Panc1 (cell line): ENCODE measurements around the gene LRRC74A. TPM values are rescaled to one million over a fixed set of nuclear protein-coding genes. Genes with fewer than 3 reads are reported as not detected.

Experiments used
- ATAC-seq: fragments of 200-7000 bp; cut with Tn5 transposase; 2 replicates; pipeline ENCODE4 v1.9.1; 2020; ENCODE audit warnings: mild to moderate bottlenecking, moderate library complexity
- BruUV-seq: library from RNA; stranded (reverse); fragments of 400-500 nt; replicated peaks from 2 replicates; lab custom pipeline; 2021; lab: Mats Ljungman, UMichigan
- CTCF ChIA-PET: fragments of 300-600 bp; sonication (Branson Sonifier 250); formaldehyde crosslinking; loops from one replicate; lab custom pipeline; 2022; ENCODE audit warnings: antibody characterized with exemption; lab: Charles Lee
- POLR2A ChIA-PET: fragments of 300-600 bp; sonication (Branson Sonifier 250); formaldehyde crosslinking; loops from one replicate; lab custom pipeline; 2022; ENCODE audit warnings: antibody characterized with exemption; lab: Charles Lee
- DNase-seq: peaks from one replicate; pipeline ENCODE4 v3.0.0-alpha.2; 2010; ENCODE audit warnings: low read depth, low spot score
- H3K27ac ChIP-seq: 2 replicates; pipeline ENCODE4 v1.5.1; 2011; ENCODE audit warnings: mild to moderate bottlenecking, low read length, inconsistent platforms
- H3K27me3 ChIP-seq: fragments of 200-500 bp; sonication (Bioruptor generic); 2 replicates; pipeline ENCODE4 v1.6.0; 2014; ENCODE audit warnings: low read length, inconsistent platforms; ENCODE audit not compliant: control insufficient read depth, insufficient read depth
- H3K36me3 ChIP-seq: fragments of 200-500 bp; sonication (Bioruptor generic); 2 replicates; pipeline ENCODE4 v1.5.1; 2014; ENCODE audit warnings: inconsistent platforms, mild to moderate bottlenecking, low read length, moderate library complexity; ENCODE audit not compliant: control insufficient read depth, insufficient read depth
- H3K4me1 ChIP-seq: 2 replicates; pipeline ENCODE4 v1.5.1; 2011; ENCODE audit warnings: inconsistent platforms, mild to moderate bottlenecking, low read length, moderate library complexity; ENCODE audit not compliant: control insufficient read depth, insufficient read depth
- H3K4me3 ChIP-seq, 2 experiments: 2 replicates each; pipeline ENCODE4 v1.5.1; 2011 to 2012; ENCODE audit warnings: low read depth in 2 of 2, low read length in 2 of 2, mild to moderate bottlenecking in 2 of 2, inconsistent platforms in 1 of 2, moderate library complexity in 1 of 2
- H3K9me3 ChIP-seq: fragments of 200-500 bp; sonication (Bioruptor generic); 2 replicates; pipeline ENCODE4 v1.5.1; 2014; ENCODE audit warnings: low read depth, mild to moderate bottlenecking, inconsistent platforms, low read length, moderate library complexity; ENCODE audit not compliant: control insufficient read depth, insufficient read depth
- CTCF ChIP-seq: fragments of 450-650 bp; IDR thresholded peaks from 2 replicates; pipeline ENCODE4 v1.5.1; 2017; ENCODE audit warnings: mild to moderate bottlenecking
- POLR2AphosphoS5 ChIP-seq: IDR thresholded peaks from 2 replicates; pipeline ENCODE4 v1.6.1; 2012; ENCODE audit warnings: mild to moderate bottlenecking, low read depth, low read length, moderate library complexity
- REST ChIP-seq, 2 experiments: IDR thresholded peaks; 2 replicates each; pipeline ENCODE4 v1.6.1; 2011 to 2012; ENCODE audit warnings: low read depth in 2 of 2, control low read depth in 1 of 2, low read length in 1 of 2, mild to moderate bottlenecking in 1 of 2, moderate library complexity in 1 of 2; ENCODE audit not compliant: insufficient read depth in 1 of 2
- SIN3A ChIP-seq: IDR thresholded peaks from 2 replicates; pipeline ENCODE4 v1.6.1; 2012; ENCODE audit warnings: low read depth, mild to moderate bottlenecking, low read length, moderate library complexity, borderline replicate concordance; ENCODE audit not compliant: insufficient read depth
- TCF7L2 ChIP-seq: IDR thresholded peaks from 2 replicates; pipeline ENCODE4 v1.6.1; 2011; ENCODE audit warnings: mild to moderate bottlenecking, low read depth, low read length, inconsistent platforms
- in situ Hi-C: cut with HindIII; loops from 2 replicates; pipeline ENCODE4 v1.10.0; 2016; ENCODE audit warnings: low sequenced_read_pairs, low pct_unique_long_range_greater_than_20kb
- intact Hi-C: fragments of 100-400 bp; cut with micrococcal nuclease; formaldehyde crosslinking; loops from one replicate; pipeline ENCODE4 v1.10.0; 2022; ENCODE audit not compliant: unreplicated experiment
- total RNA-seq: library from RNA; stranded (reverse); gene quantifications from one replicate; pipeline ENCODE4 v1.2.1, GENCODE V29; 2021; ENCODE audit not compliant: unreplicated experiment

Gene LRRC74A
- total RNA-seq, 1 experiment from 2014 or later, result not detected

GRCh38 chr14:76793956-76794355, 32.3 kb upstream of the LRRC74A start:
- DNase-seq (no peak), ATAC-seq (no peak)
- Histone ChIP-seq H3K4me1 (no peaks in the 10 kb centered on the region), H3K4me3 (no peak overlapping the region), H3K36me3 (no peaks in the 10 kb centered on the region; the same call in none of the 2 replicates), H3K27me3 (no peaks in the 10 kb centered on the region), H3K9me3 (no peaks in the 10 kb centered on the region), H3K27ac (no peak overlapping the region)
- ChIA-PET CTCF (no interaction called here), POLR2A (no interaction called here)
- intact Hi-C loops, result no loop called here
- in situ Hi-C loops, result no loop called here
- TF ChIP-seq REST (IDR thresholded peaks at IDR 0.05; ENCODE audit: insufficient read depth in 1 of 2, low read depth in 2 of 2, low read length in 1 of 2) (no peak), TCF7L2 (no peak), CTCF (no peak), SIN3A (no peak), POLR2AphosphoS5 (no peak)
- no TSS peak for BruUV-seq

GRCh38 chr14:76806446-76806845, 19.8 kb upstream of the LRRC74A start:
- BruUV-seq, result no TSS peak
- intact Hi-C loops (no loop called here), in situ Hi-C loops (no loop called here)
- DNase-seq, result no peak
- H3K27me3 ChIP-seq, result no peaks in the 10 kb centered on the region
- ATAC-seq, result no peak
- no peak for TF ChIP-seq POLR2AphosphoS5
- no peak for TF ChIP-seq REST (IDR thresholded peaks at IDR 0.05; ENCODE audit: insufficient read depth in 1 of 2, low read depth in 2 of 2, low read length in 1 of 2)
- no peak for TF ChIP-seq TCF7L2
- no peak for TF ChIP-seq CTCF
- TF ChIP-seq SIN3A, result no peak
- no peaks in the 10 kb centered on the region for H3K9me3 ChIP-seq
- no peak overlapping the region for H3K4me3 ChIP-seq
- POLR2A ChIA-PET, result no interaction called here
- CTCF ChIA-PET, result no interaction called here
- H3K27ac ChIP-seq, result no peak overlapping the region
- H3K36me3 ChIP-seq, result peaks cover 6% of the 10 kb centered on the region; the same call in 1 of the 2 replicates
- H3K4me1 ChIP-seq, result no peaks in the 10 kb centered on the region
